NCI-H2171 (cell line): ENCODE results near the gene SLC32A1.

Experiments
- DNase-seq: peaks from one replicate; lab custom pipeline; 2025; lab: John Stamatoyannopoulos, UW

Gene SLC32A1

GRCh38 chr20:38723848-38724625 lies at the start of gene SLC32A1:
Gene SLC32A1, plus strand, starts transcription at chr20:38724486. Its CDS starts 239 bp downstream, at chr20:38724725.
- peak; percentile 22 for DNase-seq

- no peak for DNase-seq
Measured at GRCh38 chr20:38674765-38675133, 49.5 kb upstream of the SLC32A1 start.

- no peak for DNase-seq
Measured at GRCh38 chr20:38676576-38676975, 47.7 kb upstream of the SLC32A1 start.

GRCh38 chr20:38680500-38681306 lies 43.6 kb upstream of the SLC32A1 start:
- no peak for DNase-seq

GRCh38 chr20:38685271-38685670 lies 39.0 kb upstream of the SLC32A1 start:
- no peak for DNase-seq

- no peak for DNase-seq
Measured at GRCh38 chr20:38685853-38686473, 38.3 kb upstream of the SLC32A1 start.

GRCh38 chr20:38692436-38693411 lies 31.6 kb upstream of the SLC32A1 start:
- no peak for DNase-seq

- no peak for DNase-seq
Measured at GRCh38 chr20:38697306-38697705, 27.0 kb upstream of the SLC32A1 start.

- no peak for DNase-seq
Measured at GRCh38 chr20:38698541-38698940, 25.7 kb upstream of the SLC32A1 start.

- DNase-seq: no peak
Measured at GRCh38 chr20:38700141-38700540, 24.1 kb upstream of the SLC32A1 start.

GRCh38 chr20:38700926-38701325 lies 23.4 kb upstream of the SLC32A1 start:
- no peak for DNase-seq

- DNase-seq: no peak
Measured at GRCh38 chr20:38703526-38703925, 20.8 kb upstream of the SLC32A1 start.

- no peak for DNase-seq
Measured at GRCh38 chr20:38704136-38704535, 20.1 kb upstream of the SLC32A1 start.

- peak; percentile 52 for DNase-seq
Measured at GRCh38 chr20:38706509-38706908, 17.8 kb upstream of the SLC32A1 start.

- DNase-seq: no peak
Measured at GRCh38 chr20:38714308-38714707, 10.0 kb upstream of the SLC32A1 start.

- no peak for DNase-seq
Measured at GRCh38 chr20:38715646-38716045, 8.6 kb upstream of the SLC32A1 start.

- no peak for DNase-seq
Measured at GRCh38 chr20:38722683-38723016, 1.6 kb upstream of the SLC32A1 start.

- DNase-seq: no peak
Measured at GRCh38 chr20:38723017-38723847, 1.1 kb upstream of the SLC32A1 start.

GRCh38 chr20:38724626-38725147 lies 401 bp downstream of the SLC32A1 start:
- no peak for DNase-seq

GRCh38 chr20:38725148-38725901 lies 1.0 kb downstream of the SLC32A1 start:
- no peak for DNase-seq
